ENCODE measurements around the gene PSPN.
A peak's percentile ranks its signal among the peaks of the same experiment; 100 is the strongest.

PSPN gene, protein sequence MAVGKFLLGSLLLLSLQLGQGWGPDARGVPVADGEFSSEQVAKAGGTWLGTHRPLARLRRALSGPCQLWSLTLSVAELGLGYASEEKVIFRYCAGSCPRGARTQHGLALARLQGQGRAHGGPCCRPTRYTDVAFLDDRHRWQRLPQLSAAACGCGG

DNA sequence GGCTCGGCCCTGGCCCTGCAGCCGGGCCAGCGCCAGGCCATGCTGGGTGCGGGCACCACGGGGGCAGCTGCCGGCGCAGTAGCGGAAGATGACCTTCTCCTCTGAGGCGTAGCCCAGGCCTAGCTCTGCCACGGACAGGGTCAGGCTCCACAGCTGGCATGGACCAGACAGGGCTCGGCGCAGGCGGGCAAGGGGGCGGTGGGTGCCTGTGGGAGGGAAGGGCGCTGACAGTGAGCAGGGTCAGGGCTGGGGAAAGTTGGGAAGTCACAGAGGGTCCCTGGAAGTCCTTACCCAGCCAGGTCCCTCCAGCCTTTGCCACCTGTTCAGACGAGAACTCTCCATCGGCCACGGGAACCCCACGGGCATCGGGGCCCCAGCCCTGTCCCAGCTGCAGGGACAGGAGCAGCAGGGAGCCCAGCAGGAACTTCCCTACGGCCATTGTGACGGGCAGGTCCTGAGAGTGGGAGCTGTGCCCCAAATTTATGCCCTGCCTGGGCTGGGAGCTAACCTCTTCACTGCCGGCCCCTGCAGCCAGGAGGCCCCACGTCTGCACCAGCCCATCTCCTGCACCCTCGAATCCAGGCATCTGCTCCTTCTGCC lies at the start of gene PSPN:
Gene PSPN, minus strand, starts transcription at position 523 of the 600 bp plus-strand sequence. Its CDS starts 84 bp downstream, at position 439.
- peaks cover 3 to 5% of the 10 kb centered on the region in 2 donors for H3K9me3 Mint-ChIP-seq
- peak within 1 kb of the TSS in 1 of 2 donors; percentile 36 for H3K4me3 Mint-ChIP-seq
- ATAC-seq (replicated peaks), result no peak
- peaks cover 17 to 28% of the 10 kb centered on the region in 2 donors for H3K36me3 Mint-ChIP-seq
- peaks cover 11 to 22% of the 10 kb centered on the region in 2 donors for H3K4me1 Mint-ChIP-seq
- no peak for DNase-seq
- peak within 1 kb of the TSS; percentile 65 for H3K27ac Mint-ChIP-seq
- H3K27me3 Mint-ChIP-seq, result no peaks in the 10 kb centered on the region

GRCh38 chr19:6424939-6425731 lies 49.4 kb upstream of the PSPN start:
- peak overlapping the region; percentile 76 for H3K27ac Mint-ChIP-seq
- H3K4me3 Mint-ChIP-seq, result peak overlapping the region; percentile 77 to 88
- no peaks in the 10 kb centered on the region for H3K27me3 Mint-ChIP-seq
- ATAC-seq (replicated peaks), result peak; percentile 90 to 91
- peaks cover 0 to 5% of the 10 kb centered on the region in 2 donors for H3K9me3 Mint-ChIP-seq
- peaks cover 20 to 49% of the 10 kb centered on the region in 2 donors for H3K4me1 Mint-ChIP-seq
- peaks cover 15% of the 10 kb centered on the region in 2 donors for H3K36me3 Mint-ChIP-seq
- DNase-seq, result peak; percentile 100

DNA sequence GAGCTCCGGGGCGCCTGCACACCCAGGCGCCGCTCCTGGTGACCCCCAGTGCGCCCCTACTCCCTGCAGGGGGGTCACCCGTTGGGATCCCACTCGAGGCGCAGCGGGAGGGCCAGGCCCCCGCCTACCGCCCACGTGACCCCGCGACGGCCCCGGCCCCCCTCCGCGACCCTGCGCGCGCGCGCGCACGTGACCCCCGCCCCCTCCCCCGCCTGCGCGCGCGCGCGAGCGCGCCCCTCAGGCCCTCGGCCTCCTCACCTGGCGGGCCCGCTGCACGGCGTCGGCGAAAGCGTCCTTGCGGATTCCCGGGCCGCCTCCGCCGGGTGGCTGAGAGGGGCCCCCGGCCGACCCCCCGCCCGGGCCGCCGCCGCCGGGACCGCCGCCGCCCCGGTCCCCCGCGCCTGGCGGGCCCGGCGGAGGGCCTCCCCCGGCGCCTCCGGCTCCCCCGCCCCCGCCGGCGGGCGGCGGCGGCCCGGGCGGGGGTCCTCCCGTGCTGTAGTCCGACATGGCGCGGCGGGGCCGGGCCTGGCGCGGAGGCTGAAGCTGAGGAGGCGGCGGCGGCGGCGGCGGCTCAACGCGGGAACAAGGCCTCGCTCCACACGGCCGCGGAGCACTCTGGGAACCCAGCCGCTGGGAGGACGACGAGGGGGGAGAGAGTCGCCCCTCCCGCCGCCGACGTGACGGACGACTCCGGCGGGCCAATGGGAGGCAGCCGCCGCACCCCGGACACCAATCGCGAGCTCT lies 48.6 kb upstream of the PSPN start, which contains the start of gene KHSRP:
Gene KHSRP, minus strand, starts transcription at position 617 of the 744 bp plus-strand sequence. Its CDS starts 110 bp downstream, at position 507.
- ATAC-seq (replicated peaks) (no peak), DNase-seq (no peak)
- Mint-ChIP-seq H3K9me3 (peaks cover 0 to 2% of the 10 kb centered on the region in 2 donors), H3K4me1 (peaks cover 20 to 47% of the 10 kb centered on the region in 2 donors), H3K4me3 (peak within 1 kb of the TSS; percentile 88 to 93), H3K27me3 (no peaks in the 10 kb centered on the region), H3K27ac (peak within 1 kb of the TSS; percentile 91), H3K36me3 (peaks cover 18 to 23% of the 10 kb centered on the region in 2 donors)

DNA sequence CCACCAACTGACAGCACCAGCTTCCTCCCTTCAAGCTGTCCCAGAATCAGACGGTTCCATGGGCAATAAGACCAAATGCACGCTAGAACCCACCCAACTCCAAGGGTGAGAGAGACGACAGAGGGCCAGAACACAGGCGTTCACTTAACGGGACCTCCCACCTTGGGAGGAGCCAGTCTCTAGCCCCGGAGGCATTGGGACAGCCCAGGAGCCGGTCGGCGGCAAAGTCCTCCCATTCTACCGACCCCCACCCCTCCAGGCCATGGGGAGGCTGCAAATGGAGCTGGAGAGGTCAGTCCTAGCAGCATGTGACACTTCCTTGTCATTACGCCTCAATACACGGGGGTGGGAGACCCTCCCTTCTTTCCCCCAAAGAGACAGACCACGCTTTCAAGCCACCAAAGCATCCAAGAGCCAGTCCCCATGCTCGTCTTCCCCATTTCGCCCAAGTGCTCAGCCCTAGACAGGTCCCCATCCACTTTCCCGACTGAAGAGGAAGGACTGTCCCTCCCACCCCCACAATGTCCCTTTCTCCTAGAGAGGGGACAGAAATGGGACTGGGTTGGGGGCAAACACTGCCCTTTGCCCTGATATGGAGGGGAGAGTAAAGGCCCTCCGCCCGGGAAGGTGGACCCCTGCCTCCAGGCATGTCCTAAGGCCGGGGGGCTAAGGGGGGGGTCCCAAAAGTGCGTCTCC lies 47.9 kb upstream of the PSPN start:
- Mint-ChIP-seq H3K36me3 (peaks cover 24 to 29% of the 10 kb centered on the region in 2 donors), H3K9me3 (peaks cover 0 to 2% of the 10 kb centered on the region in 2 donors)

GRCh38 chr19:6421075-6422014 lies 45.6 kb upstream of the PSPN start:
- H3K4me1 Mint-ChIP-seq, result peaks cover 20 to 46% of the 10 kb centered on the region in 2 donors
- peak overlapping the region; percentile 51 for H3K27ac Mint-ChIP-seq
- no peak overlapping the region for H3K4me3 Mint-ChIP-seq
- H3K27me3 Mint-ChIP-seq, result no peaks in the 10 kb centered on the region
- peaks cover 0 to 2% of the 10 kb centered on the region in 2 donors for H3K9me3 Mint-ChIP-seq
- DNase-seq (no peak), ATAC-seq (replicated peaks) (no peak)
- peaks cover 33 to 47% of the 10 kb centered on the region in 2 donors for H3K36me3 Mint-ChIP-seq

More for the DNA sequence above, 47.9 kb upstream of the PSPN start:
- DNase-seq, result no peak
- H3K27me3 Mint-ChIP-seq, result no peaks in the 10 kb centered on the region
- peak overlapping the region; percentile 91 for H3K27ac Mint-ChIP-seq
- H3K4me1 Mint-ChIP-seq, result peaks cover 20 to 46% of the 10 kb centered on the region in 2 donors
- ATAC-seq (replicated peaks), result no peak
- peak overlapping the region; percentile 88 to 93 for H3K4me3 Mint-ChIP-seq

DNA sequence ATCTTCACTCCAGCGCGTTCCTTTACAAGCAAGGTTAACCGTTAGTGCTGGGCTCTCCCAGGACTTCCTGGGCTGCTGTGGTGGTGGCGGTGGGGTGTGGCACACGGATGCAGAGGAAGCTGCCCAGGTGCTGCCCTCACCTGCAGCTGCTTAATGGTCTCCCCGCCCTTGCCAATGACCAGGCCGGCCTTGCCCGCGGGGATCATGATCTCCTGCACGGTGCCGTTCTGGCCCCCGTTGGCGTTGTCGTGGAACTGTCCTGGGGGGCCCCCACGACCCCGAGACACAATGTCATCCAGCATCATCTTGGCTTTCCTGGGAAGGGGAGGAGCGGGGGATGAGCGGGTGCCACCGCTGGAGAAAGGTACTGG lies 42.8 kb upstream of the PSPN start:
- Mint-ChIP-seq H3K36me3 (peaks cover 49 to 68% of the 10 kb centered on the region in 2 donors), H3K4me1 (peaks cover 14 to 33% of the 10 kb centered on the region in 2 donors), H3K4me3 (no peak overlapping the region), H3K27me3 (no peaks in the 10 kb centered on the region), H3K9me3 (no peaks in the 10 kb centered on the region), H3K27ac (peak overlapping the region; percentile 20)
- ATAC-seq (replicated peaks), result no peak
- no peak for DNase-seq

- H3K9me3 Mint-ChIP-seq, result no peaks in the 10 kb centered on the region
- ATAC-seq (replicated peaks), result no peak
- H3K27ac Mint-ChIP-seq, result no peak overlapping the region
- no peak for DNase-seq
- H3K27me3 Mint-ChIP-seq, result no peaks in the 10 kb centered on the region
- H3K4me3 Mint-ChIP-seq, result no peak overlapping the region
- H3K36me3 Mint-ChIP-seq, result peaks cover 49 to 68% of the 10 kb centered on the region in 2 donors
- peaks cover 9 to 27% of the 10 kb centered on the region in 2 donors for H3K4me1 Mint-ChIP-seq
These were observed 42.2 kb upstream of the PSPN start for GRCh38 chr19:6417713-6418561.

DNA sequence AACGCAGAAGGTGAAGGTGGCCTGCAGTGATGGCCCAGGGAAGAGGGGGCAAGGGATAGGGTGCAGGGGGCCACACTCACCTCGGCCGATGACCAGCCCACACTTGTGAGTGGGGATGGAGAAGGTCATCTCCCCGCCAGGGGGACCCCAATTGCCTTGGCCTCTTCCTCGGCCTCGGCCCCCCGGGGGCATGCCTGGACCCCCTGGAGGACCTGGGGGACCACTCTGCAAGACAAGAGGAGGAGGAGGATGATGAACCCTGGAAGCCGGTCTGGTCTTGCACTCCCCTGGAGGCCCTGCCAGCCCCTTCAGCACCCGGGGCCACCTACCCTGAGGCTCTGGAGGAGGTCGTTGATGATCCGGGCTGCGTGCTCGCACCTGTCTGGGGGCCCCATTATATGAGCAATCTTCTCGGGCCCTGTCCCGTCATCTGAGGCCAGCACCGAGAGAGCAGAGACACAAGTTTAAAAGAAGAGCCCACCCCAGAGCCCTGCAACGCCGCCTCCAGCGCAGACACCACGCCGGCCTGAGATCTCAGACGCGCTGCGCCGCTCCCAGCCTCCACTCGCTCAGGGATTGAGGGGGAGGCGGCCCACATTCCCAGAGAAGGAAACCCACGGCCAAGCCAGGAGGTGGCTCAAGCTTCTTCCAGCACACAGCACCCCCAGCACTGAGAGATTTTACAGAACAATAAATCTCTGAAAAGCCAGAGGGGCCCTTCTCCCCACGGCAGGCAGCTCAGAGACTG lies 41.1 kb upstream of the PSPN start:
- Mint-ChIP-seq H3K9me3 (no peaks in the 10 kb centered on the region), H3K4me1 (peaks cover 3 to 16% of the 10 kb centered on the region in 2 donors), H3K36me3 (peaks cover 47 to 69% of the 10 kb centered on the region in 2 donors), H3K27me3 (no peaks in the 10 kb centered on the region), H3K27ac (no peak overlapping the region), H3K4me3 (no peak overlapping the region)
- ATAC-seq (replicated peaks), result no peak
- DNase-seq, result no peak

DNA sequence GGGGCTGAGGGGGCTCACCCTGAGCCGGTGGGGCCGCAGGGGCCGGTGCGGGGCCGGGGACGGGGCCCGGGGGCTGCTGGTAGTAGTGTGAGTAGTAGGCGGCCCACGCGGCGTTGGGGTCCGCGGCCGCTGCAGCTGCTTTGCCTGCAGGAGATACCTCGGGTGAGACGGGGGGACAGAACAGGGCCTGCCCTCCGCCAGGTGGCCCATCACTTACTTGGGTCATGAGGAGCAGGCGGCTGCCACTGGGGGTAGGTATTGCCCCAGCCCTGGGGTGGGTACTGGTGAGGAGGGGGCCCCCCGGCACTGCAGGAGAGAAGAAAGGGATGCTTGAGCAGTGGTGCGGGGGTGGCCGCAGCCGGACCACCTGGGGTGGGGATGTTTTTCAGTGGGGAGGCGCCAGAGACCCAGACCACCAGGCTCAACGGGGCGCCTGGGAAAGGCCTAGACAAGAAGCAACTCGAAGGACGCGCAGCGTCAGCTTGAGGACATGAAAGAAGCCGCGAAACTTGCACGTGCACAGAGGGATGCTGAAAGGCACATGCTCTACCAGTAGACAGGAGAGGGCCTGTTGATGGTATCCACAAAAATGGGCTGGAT lies 40.0 kb upstream of the PSPN start:
- DNase-seq, result no peak
- Mint-ChIP-seq H3K9me3 (no peaks in the 10 kb centered on the region), H3K4me3 (no peak overlapping the region), H3K4me1 (peaks cover 0 to 5% of the 10 kb centered on the region in 2 donors), H3K27ac (peak overlapping the region; percentile 31), H3K36me3 (peaks cover 43 to 63% of the 10 kb centered on the region in 2 donors), H3K27me3 (no peaks in the 10 kb centered on the region)
- ATAC-seq (replicated peaks), result no peak

DNA sequence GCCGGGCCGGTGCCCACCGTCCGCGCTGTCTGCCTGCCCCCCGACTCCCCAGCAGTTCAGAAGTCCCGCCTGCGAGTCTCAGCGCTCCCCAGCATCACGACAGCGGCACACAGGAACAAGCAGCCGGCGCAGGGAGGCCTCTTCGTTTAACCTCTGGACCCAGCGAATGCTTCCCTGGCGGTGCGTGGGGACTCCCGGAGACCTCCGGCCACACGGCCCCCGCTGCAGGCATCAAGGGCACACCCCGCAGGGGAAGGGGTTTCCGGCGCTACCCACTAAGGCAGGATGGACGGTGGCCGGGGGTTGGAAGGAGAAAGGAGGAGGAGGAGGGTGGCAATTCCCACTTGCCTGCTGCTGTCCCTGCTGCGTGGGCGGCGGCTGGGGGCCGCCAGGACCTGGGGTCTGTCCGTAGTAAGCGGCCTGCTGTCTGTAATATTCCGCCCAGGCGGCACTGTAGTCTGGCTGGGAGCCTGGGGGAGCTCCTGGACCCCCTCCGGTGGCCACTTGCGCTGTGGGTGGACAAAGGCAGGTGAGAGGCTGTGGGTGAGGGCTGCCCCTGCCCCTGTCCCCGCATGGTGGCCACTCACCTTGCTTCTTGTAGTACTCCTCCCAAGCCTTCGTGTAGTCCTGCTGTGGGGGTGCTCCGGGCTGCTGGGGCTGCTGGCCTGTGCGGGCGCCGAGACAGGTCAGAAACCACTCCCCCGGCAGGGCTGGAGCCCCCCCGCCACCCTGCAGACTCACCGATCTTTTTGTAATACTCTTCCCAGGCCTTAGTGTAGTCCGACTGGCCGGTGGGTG lies 39.3 kb upstream of the PSPN start:
- Mint-ChIP-seq H3K4me1 (peaks cover 0 to 2% of the 10 kb centered on the region in 2 donors), H3K27ac (peak overlapping the region; percentile 5), H3K36me3 (peaks cover 42 to 61% of the 10 kb centered on the region in 2 donors), H3K9me3 (no peaks in the 10 kb centered on the region), H3K27me3 (no peaks in the 10 kb centered on the region), H3K4me3 (no peak overlapping the region)
- no peak for DNase-seq
- ATAC-seq (replicated peaks), result no peak

All from stimulated activated naive B cell treated with anti-CD40 and anti-IgM and Interleukin-4, amounts not matched to agents 10 μg/mL and 1 μg/mL and 100 μg/mL, for 72 hours (primary cell).